Stimulated activated CD4-positive, alpha-beta T cell treated with anti-CD3 and anti-CD28 coated beads, Interleukin-4, amount 100 ng/mL, for 24 hours (primary cell): ENCODE data around the gene STYXL2.

Source experiments
- DNase-seq: peaks from one replicate; pipeline ENCODE4 v3.0.0-alpha.2; 2020

STYXL2 gene

GRCh38 chr1:167111868-167112709 is 18.2 kb downstream of the STYXL2 start:
- no peak for DNase-seq

DNA sequence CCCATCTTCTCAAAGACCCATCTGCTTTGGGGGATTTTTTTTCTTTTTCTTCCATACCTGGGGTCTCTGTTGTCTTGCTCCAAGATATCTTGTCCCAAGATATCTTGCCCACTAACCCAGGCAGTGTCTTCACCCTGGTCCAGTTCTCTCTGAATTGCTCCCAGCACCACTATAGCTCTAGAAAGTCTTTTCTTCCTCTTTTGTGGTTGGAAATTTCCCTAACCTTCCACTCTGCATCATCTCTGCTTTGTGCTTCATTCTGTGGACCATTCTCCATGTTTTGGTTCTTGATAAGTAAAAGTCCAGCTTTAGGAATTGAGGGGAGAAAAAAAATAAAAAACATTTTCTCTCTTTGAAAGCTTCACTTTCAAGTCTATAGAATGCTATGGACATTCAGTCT is 20.9 kb downstream of the STYXL2 start:
- no peak for DNase-seq

DNA sequence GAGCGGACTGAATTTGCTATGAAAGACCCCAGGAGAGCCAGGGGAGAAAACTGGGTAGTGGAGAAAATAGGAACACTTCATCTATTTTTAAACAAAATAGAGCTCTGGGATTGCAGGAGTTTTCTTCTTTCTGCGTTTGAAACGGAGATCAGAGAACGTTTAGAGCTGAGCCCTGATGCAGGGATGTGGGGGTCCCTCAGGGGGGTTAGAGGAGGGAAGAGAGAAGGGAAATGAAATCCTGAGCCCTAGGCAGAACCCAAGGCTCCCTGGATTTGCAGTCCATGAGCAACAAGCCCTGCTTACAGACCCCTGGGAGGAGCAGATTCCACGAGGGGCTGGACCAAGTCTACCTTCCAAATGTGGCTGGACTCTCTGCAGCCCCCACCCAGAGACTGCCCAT is 21.8 kb downstream of the STYXL2 start:
- no peak for DNase-seq

GRCh38 chr1:167116174-167116573 is 22.3 kb downstream of the STYXL2 start:
- no peak for DNase-seq

GRCh38 chr1:167117225-167117624 is 23.4 kb downstream of the STYXL2 start:
- no peak for DNase-seq

GRCh38 chr1:167118188-167118587 is 24.3 kb downstream of the STYXL2 start:
- no peak for DNase-seq

DNA sequence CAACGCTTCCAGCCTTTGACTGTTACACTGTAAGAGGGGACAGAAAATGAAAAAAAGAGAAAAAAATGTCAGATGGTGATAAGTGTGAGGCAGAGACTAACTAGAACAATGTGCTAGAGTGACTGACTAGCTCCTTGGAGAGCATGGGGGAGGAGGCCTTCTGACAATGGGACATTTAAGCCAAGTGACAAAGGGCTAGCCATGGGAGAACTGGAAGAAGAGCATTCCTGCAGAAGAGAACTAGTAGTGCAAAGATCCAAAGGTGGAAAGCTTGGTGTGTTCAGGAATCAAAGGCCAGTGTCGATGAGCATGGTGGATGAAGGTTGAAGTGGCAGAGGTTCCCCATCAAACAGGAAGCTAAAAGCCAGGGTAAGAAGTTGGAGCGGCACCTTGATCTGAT is 25.8 kb downstream of the STYXL2 start:
- DNase-seq, result no peak

GRCh38 chr1:167120899-167121298 is 27.0 kb downstream of the STYXL2 start:
- peak; percentile 12 for DNase-seq

- DNase-seq, result peak; percentile 27
Measured at GRCh38 chr1:167121375-167122120, 27.7 kb downstream of the STYXL2 start.

GRCh38 chr1:167122121-167122480 is 28.2 kb downstream of the STYXL2 start:
- no peak for DNase-seq

DNA sequence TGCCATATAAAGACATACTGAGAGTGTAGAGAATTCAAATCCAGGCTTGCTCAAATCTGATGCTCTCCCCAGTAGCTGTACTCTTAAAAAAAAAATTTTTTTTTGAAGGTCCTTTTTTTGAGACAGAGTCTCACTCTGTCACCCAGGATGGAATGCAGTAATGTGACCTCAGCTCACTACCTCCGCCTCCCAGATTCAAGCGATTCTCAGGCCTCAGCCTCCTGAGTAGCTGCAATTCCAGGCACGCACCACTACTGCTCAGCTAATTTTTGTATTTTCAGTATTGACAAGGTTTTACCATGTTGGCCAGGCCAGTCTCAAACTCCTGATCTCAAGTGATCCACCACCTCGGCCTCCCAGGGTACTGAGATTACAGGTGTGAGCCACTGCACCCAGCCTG is 28.7 kb downstream of the STYXL2 start:
- no peak for DNase-seq

- DNase-seq, result no peak
Measured at GRCh38 chr1:167126317-167126716, 32.4 kb downstream of the STYXL2 start.

- DNase-seq, result no peak
Measured at GRCh38 chr1:167126811-167127210, 32.9 kb downstream of the STYXL2 start.

- DNase-seq, result no peak
Measured at GRCh38 chr1:167127236-167127635, 33.4 kb downstream of the STYXL2 start.

DNA sequence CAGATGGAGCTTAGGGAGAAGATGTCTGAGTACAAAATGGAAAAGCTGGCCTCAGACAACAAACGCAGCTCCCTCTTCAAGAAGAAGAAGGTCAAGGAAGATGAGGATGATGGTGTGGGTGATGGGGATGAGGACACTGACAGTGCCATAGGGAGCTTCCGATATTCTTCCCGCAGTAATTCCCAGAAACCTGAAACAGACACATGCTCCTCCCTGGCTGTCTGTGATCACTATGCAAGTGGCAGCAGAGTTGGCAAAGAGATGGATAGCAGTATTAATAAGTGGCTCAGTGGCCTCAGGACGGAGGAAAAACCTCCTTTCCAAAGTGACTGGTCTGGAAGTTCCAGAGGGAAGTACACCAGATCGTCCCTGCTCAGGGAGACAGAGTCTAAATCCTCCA is 33.8 kb downstream of the STYXL2 start:
- no peak for DNase-seq

DNA sequence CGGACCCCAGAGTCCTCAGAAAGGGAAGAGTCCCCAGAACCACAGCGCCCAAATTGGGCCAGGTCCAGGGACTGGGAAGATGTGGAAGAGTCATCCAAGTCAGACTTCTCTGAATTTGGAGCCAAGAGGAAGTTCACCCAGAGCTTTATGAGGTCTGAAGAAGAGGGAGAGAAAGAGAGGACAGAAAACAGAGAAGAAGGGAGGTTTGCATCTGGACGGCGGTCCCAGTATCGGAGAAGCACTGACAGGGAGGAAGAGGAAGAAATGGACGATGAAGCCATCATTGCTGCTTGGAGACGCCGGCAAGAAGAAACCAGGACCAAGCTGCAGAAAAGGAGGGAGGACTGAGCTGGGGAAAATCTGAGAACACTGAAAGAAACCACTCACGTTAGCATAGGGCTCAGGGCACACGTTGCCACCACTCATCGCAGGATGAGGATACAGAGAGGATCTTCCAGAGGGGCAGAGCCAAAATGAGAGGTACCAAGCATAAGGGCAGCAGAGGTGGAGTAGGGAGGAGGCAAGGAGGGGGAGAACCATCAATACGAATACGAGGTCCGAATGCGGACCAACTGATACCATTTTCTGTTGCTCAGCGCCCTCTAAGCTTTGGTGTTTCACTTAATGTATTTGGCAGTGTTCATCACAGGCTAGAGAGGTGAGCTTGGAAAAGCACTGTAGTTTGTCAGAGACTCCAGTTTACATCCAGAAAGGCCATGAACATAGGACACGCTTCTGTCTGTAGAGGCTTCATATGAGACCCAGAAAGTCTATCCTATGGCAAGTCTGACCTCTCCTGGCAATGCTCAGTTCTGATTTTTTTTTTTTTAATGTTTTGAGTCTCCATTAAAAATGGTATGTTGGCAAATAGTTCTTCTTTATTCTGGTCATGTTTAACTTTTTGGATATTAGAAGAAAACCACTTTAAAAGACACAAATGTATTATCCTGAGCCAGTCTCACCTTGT is 34.7 kb downstream of the STYXL2 start:
- no peak for DNase-seq

DNA sequence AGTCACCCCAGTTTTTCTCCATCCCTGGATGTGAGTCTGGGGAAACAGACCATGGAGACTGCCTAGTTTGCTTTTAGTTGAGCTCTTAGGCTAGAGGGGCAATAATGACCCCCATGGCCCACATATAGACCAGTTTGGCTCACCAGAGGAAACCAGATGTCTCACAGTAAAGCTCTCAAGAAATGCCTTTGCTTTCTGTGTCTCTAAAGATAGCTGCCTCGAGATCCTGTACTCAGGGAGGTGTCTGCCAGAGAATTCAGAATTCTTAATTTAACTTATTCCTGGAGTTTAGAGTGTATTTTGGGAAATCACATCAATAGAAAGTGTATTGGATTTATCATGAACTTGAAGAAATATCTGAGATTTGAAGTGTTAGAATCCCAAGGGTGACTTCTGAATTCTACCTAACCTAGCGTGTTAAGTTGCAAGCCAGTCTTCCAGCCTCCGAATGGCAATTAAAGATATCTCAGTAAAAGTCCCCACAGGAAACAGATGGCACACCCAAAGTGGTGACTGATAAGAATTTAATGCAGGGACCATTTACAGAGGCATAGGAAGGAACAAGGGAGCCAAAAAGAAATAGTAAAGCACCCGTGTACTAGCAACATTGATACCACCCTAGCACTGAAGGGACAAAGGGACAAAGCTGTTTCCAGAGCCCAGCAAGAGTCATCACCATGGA is 37.1 kb downstream of the STYXL2 start:
- DNase-seq, result no peak

DNA sequence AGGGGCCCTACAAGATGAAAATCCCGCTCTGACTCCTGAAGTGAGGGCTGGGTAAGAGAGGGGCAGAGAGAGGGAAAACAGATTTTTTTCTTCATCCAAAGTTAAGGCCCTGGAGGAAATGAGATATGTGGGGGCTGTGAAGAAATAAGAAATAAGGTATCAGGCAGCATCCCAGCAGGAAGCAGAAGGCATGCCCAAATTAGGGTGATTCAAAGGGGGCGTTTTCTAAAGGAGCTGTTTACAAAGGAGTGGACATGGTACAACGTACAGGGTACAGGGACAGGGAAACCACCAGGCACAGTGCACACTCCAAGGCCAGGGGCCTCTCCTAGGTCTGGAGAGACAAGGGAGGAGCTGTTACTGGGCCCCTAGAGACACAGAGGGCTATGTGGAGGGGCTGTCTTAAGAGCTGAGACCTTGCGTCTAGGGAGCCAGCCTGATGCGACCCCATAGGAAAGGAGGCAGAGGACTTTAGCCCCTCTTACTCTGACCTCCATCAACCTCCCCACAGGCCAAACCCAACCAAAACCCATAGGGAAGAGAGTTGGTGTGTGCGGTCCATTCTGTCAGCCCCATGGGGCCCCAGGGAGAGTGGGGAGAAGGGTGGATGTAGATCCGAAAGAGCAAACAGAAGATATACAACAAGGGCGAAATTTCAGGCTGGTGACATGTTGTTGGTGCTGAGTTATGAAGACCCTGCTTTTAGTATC is 38.6 kb downstream of the STYXL2 start:
- no peak for DNase-seq

GRCh38 chr1:167135281-167135840 is 41.5 kb downstream of the STYXL2 start:
- DNase-seq, result no peak

DNA sequence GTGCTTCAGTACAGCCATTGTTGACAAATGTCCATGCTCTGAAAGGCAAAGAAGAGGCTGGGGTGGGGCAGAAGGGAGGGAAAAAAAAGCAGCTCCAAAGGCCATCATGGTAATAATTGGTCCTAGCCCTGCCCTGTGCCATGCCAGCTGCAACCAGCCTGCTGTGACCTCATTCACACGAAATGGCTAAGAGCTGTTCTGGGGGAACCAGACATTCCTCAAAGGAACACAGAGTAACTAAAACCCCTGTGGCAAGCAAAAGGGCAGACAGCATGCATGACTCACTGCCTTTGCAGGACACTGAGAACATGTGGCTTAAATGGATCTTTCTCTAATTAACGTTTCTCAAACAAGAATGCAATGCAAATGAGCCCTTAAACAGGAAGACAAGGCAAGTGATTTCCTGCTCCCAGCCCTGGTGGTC is 42.3 kb downstream of the STYXL2 start:
- DNase-seq, result no peak

GRCh38 chr1:167136806-167137205 is 42.9 kb downstream of the STYXL2 start:
- no peak for DNase-seq
